HepG2 (cell line): ENCODE results near the gene ZNF658. TPM values are rescaled to one million over a fixed set of nuclear protein-coding genes. Genes with fewer than 3 reads are reported as not detected.
"Not testable (repeated sequence)": the region's sequence is repeated elsewhere in the genome, so short reads cannot be mapped to it uniquely, and the experiment has no call there.

ENCODE experiments used
- ATAC-seq: fragments of 200-7000 bp; cut with Tn5 transposase; 3 replicates; pipeline ENCODE4 v1.9.1; 2020; ENCODE audit warnings: mild to moderate bottlenecking, moderate library complexity
- BruUV-seq: library from RNA; stranded (reverse); fragments of 400-500 nt; replicated peaks from 2 replicates; lab custom pipeline; 2021; lab: Mats Ljungman, UMichigan
- CTCF ChIA-PET: fragments of 300-600 bp; formaldehyde crosslinking; extraction: SDS; loops from one replicate; lab custom pipeline; 2021; ENCODE audit warnings: low total read pairs, inconsistent platforms, low intra/inter-chr PET ratio; lab: Yijun Ruan, JAX
- POLR2A ChIA-PET: fragments of 350-600 bp; sonication (Branson Sonifier 250); formaldehyde crosslinking; loops from one replicate; lab custom pipeline; 2020; ENCODE audit warnings: antibody characterized with exemption, inconsistent platforms; lab: Yijun Ruan, JAX
- DNase-seq: peaks from one replicate; pipeline ENCODE4 v3.0.0-alpha.2; 2015; ENCODE audit warnings: low spot score
- FAIRE-seq: peaks from 3 replicates; lab custom pipeline; 2011; peaks lifted over from hg19 to GRCh38; lab: Jason Lieb, UNC
- H2AFZ ChIP-seq: one replicate; pipeline ENCODE4 v1.6.1; 2011; ENCODE audit warnings: low read length, inconsistent platforms
- H3K27ac ChIP-seq: fragments of 300-600 bp; 3 replicates; pipeline ENCODE4 v1.8.0; 2011; ENCODE audit warnings: mixed run types, mild to moderate bottlenecking, mixed read lengths, low read length, inconsistent platforms; ENCODE audit not compliant: insufficient read depth; ENCODE audit errors: extremely low read length
- H3K27me3 ChIP-seq, 2 experiments: fragments of 200-600 bp in 1 of 2; 2 replicates in 1 of 2; 3 replicates in 1 of 2; pipeline versions ENCODE4 v1.6.0 to v1.8.0; 2011; ENCODE audit warnings: low read length in 2 of 2, mild to moderate bottlenecking in 2 of 2, moderate library complexity in 2 of 2, inconsistent platforms in 1 of 2; ENCODE audit not compliant: insufficient read depth in 2 of 2, control insufficient read depth in 1 of 2
- H3K36me3 ChIP-seq, 2 experiments: fragments of 200-600 bp in 1 of 2; replicated peaks in 1 of 2; 2 replicates in 1 of 2; 3 replicates in 1 of 2; pipeline versions ENCODE4 v1.5.1 to v1.8.0; 2011; ENCODE audit warnings: low read length in 2 of 2, inconsistent platforms in 1 of 2; ENCODE audit not compliant: insufficient read depth in 2 of 2, control insufficient read depth in 1 of 2
- H3K4me1 ChIP-seq: 2 replicates; pipeline ENCODE4 v1.5.1; 2012; ENCODE audit warnings: low read length, inconsistent platforms; ENCODE audit not compliant: insufficient read depth
- H3K4me2 ChIP-seq: 2 replicates; pipeline ENCODE4 v1.6.0; 2011; ENCODE audit warnings: low read depth, low read length, inconsistent platforms
- H3K4me3 ChIP-seq, 3 experiments: fragments of 200-600 bp in 1 of 3; sonication (generic), shearing (Covaris generic) in 1 of 3; replicated peaks in 1 of 3; 2 replicates each; pipeline ENCODE4 v1.5.1; 2011 to 2016; ENCODE audit warnings: low read length in 3 of 3, inconsistent platforms in 2 of 3, low read depth in 2 of 3, mild to moderate bottlenecking in 2 of 3, control low read depth in 1 of 3, mixed read lengths in 1 of 3; ENCODE audit not compliant: insufficient read depth in 1 of 3
- H3K79me2 ChIP-seq: one replicate; pipeline ENCODE4 v1.6.1; 2011; ENCODE audit warnings: low read length, inconsistent platforms; ENCODE audit not compliant: insufficient read depth
- H3K9ac ChIP-seq: 2 replicates; pipeline ENCODE4 v1.6.0; 2011; ENCODE audit warnings: mild to moderate bottlenecking, low read depth, low read length, inconsistent platforms; ENCODE audit not compliant: insufficient read depth
- H3K9me3 ChIP-seq: 2 replicates; pipeline ENCODE4 v1.5.1; 2012; ENCODE audit warnings: mild to moderate bottlenecking, low read length
- H4K20me1 ChIP-seq: 2 replicates; pipeline ENCODE4 v1.6.0; 2011; ENCODE audit warnings: inconsistent platforms, mild to moderate bottlenecking, low read length, moderate library complexity; ENCODE audit not compliant: insufficient read depth
- WGBS: methylation state at CpG from one replicate; pipeline ENCODE4 v1.1.6; 2017; ENCODE audit warnings: low lambda C conversion rate; 5-methylcytosine and 5-hydroxymethylcytosine counted together
- in situ Hi-C: cut with HindIII; loops from 2 replicates; pipeline ENCODE4 v1.10.0; 2017; ENCODE audit warnings: low pct_unique_long_range_greater_than_20kb; ENCODE audit not compliant: extremely low pct_ligation_motif_present
- intact Hi-C: fragments of 100-400 bp; cut with micrococcal nuclease; formaldehyde crosslinking; loops from one replicate; pipeline ENCODE4 v1.10.0; 2022; ENCODE audit not compliant: unreplicated experiment
- polyA plus RNA-seq, 8 experiments: library from polyadenylated mRNA; depleted of rRNA in 3 of 8; stranded (reverse) in 7 of 8; unstranded in 1 of 8; fragments of >200 nt; fragmentation: Illumina TruSeq in 4 of 8; extraction: Trizol in 4 of 8; gene quantifications; 2 replicates each; pipeline versions ENCODE4 v1.2.1 to v1.2.3, GENCODE V29; 2011 to 2016; ENCODE audit warnings: low read depth in 4 of 8, missing spikeins in 1 of 8, mixed read lengths in 1 of 8; ENCODE audit not compliant: insufficient read depth in 1 of 8
- total RNA-seq, 5 experiments: library from RNA; depleted of rRNA; stranded (reverse); fragments of >200 nt; fragmentation: Illumina TruSeq; extraction: Trizol; gene quantifications; 2 replicates each; pipeline ENCODE4 v1.2.3, GENCODE V29; 2016; ENCODE audit warnings: low read depth in 1 of 5

The ZNF658 gene
- total and polyA plus RNA-seq, 2 of the 13 experiments (the other 11 are each of a cell fraction or from before 2014, with no cell fraction given): 0.73 to 3.5 TPM

DNA sequence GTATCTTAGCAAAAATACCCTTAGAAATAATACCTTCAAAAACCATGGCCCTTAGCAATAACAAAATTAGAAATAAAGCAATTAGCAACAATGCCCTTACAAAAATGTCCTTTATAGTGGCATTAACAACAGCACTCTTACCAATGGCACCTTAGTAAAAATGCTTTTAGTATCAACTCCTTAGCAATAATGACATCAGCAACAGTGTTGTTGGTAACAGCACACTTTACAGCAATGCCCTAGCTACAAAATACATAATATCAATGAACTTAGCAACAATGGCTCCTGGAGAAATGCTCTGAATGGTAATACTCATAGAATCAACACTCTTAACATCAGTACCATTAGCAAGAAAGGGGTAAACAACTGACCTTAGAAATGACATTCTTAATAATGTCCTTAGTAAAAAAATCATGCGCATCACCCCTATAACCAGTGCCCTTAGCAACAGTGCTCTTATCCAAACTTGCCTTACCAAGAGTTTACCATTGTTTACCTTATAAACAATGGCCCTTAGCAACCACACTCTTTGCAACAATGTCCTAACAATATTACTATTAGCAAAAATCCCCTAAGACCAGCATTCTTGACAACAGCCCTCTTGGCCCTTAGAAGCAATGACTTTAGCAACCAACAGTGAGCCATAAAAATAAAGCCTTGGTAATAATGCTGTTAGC lies 35.8 kb downstream of the ZNF658 start:
- H3K4me3 ChIP-seq, BruUV-seq, POLR2A ChIA-PET, H3K4me1 ChIP-seq, FAIRE-seq, H3K4me2 ChIP-seq, H3K27me3 ChIP-seq, DNase-seq, intact Hi-C loops, H3K27ac ChIP-seq, in situ Hi-C loops, ATAC-seq, CTCF ChIA-PET, H3K36me3 ChIP-seq, H3K9ac ChIP-seq, H2AFZ ChIP-seq, H3K9me3 ChIP-seq, H3K79me2 ChIP-seq, H4K20me1 ChIP-seq: not testable (repeated sequence)
- WGBS: no CpG with 5 or more reads among the region's 1 CpG

DNA sequence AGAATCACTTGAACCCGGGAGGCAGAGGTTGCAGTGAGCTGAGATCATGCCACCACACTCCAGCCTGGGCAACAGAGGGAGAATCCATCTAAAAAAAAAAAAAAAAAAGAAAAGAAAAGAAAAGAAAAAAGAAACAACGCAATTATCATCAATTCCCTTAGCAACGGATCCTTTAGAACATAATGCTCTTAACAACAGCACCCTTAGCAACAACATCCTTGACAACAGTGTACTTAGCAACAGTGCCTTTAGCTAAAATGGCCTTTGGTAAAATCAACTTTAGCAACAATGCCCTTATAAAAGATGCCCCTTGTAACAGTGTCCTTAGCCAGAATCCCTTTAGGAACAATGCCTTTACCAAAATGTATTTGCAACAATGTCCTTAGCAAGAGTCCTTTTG lies 37.1 kb downstream of the ZNF658 start:
- CTCF ChIA-PET, H3K9ac ChIP-seq, intact Hi-C loops, H2AFZ ChIP-seq, H3K4me1 ChIP-seq, H3K4me2 ChIP-seq, FAIRE-seq, ATAC-seq, H3K9me3 ChIP-seq, H4K20me1 ChIP-seq, POLR2A ChIA-PET, DNase-seq, H3K27me3 ChIP-seq, H3K27ac ChIP-seq, BruUV-seq, H3K4me3 ChIP-seq, in situ Hi-C loops, H3K36me3 ChIP-seq, H3K79me2 ChIP-seq: not testable (repeated sequence)
- 0% methylated on average over 3 of the region's 3 CpGs for WGBS

DNA sequence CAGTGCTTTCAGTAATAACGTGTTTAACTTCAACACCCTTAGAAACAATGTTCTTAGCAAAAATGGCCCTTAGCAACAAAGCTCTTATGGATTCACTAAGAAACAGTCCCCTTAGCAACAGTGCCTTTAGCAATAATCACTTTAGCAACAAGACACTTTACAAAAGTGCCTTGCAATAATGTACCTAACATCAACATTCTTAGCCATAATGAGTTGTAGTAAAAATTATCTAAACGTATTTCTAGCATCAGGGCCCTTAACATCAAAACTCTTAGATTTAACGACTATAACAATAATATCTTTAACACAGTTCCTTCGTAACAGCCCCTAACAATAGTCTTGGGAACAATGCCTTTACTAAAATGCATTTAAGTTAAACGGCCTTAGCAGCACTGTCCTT lies 37.8 kb downstream of the ZNF658 start:
- H2AFZ ChIP-seq, H3K4me1 ChIP-seq, H3K79me2 ChIP-seq, H3K9ac ChIP-seq, in situ Hi-C loops, H4K20me1 ChIP-seq, FAIRE-seq, H3K27me3 ChIP-seq, BruUV-seq, H3K4me2 ChIP-seq, ATAC-seq, H3K27ac ChIP-seq, POLR2A ChIA-PET, CTCF ChIA-PET, H3K4me3 ChIP-seq, intact Hi-C loops, H3K36me3 ChIP-seq, DNase-seq, H3K9me3 ChIP-seq: not testable (repeated sequence)
- WGBS: under 1% methylated on average over 5 of the region's 5 CpGs

DNA sequence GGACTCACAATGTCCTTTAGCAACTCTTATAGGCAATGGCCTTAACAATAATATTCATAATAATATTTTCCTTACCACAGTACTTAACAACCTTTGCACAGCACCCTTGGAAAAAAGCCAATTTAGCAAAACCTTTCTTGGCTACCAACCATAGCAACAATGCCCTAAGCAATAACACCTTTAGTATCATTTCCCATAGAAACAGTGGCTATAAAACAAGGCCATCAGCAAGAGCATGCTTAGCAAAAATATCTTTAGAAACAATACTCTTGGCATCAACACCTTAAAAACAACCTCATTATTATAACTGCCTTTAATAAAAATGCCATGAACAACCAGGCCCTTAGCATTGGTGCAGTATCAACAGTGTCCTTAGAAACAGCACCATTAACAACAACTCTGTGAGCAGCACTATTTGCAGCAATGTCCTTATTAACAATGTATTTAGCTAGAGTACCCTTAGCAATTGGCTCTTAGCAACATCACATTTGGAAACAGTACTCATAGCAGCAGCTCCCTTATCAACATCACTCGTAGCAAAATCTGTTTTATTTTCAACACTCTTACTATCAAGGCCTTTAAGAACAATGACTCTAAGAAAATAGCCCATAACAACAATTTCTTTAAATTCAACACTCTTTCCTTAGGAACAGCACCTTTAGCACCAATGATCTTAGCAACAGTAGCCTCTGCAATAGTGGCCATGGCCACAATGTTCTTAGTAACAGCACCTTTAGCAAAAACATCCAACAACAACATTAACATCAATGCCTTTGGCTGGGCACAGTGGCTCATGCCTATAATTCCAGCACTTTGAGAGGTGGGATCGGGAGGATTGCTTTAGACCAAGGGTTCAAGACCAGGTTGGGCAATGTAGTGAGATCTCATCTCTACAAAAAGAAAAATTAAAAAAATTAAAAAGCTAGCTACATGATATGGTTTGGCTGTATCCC lies 39.6 kb downstream of the ZNF658 start:
- FAIRE-seq, H3K9ac ChIP-seq, POLR2A ChIA-PET, H3K27me3 ChIP-seq, H3K36me3 ChIP-seq, H3K4me2 ChIP-seq, BruUV-seq, H3K79me2 ChIP-seq, H4K20me1 ChIP-seq, H3K4me3 ChIP-seq, H3K9me3 ChIP-seq, DNase-seq, CTCF ChIA-PET, H3K27ac ChIP-seq, H3K4me1 ChIP-seq, H2AFZ ChIP-seq, intact Hi-C loops, in situ Hi-C loops, ATAC-seq: not testable (repeated sequence)
- 0% methylated on average over 1 of the region's 2 CpGs for WGBS
